KOPT-K1 (cell line): Measurements from ENCODE around the gene SPRR2G.
"Not testable (repeated sequence)": the region's sequence is repeated elsewhere in the genome, so short reads cannot be mapped to it uniquely, and the experiment has no call there.

Experiments
- H3K27ac ChIP-seq: fragments of 200-600 bp; sonication (generic); 2 replicates; pipeline ENCODE4 v1.5.1; 2016; ENCODE audit warnings: antibody characterized with exemption, mild to moderate bottlenecking, low read depth, low read length; ENCODE audit not compliant: poor library complexity, severe bottlenecking
- H3K36me3 ChIP-seq: fragments of 200-600 bp; sonication (generic); 2 replicates; pipeline ENCODE4 v1.5.1; 2017; ENCODE audit warnings: antibody characterized with exemption, mild to moderate bottlenecking, low read length, moderate library complexity; ENCODE audit not compliant: insufficient read depth
- H3K9me3 ChIP-seq: fragments of 200-600 bp; sonication (generic); 2 replicates; pipeline ENCODE4 v1.5.1; 2017; ENCODE audit warnings: antibody characterized with exemption, low read length, mild to moderate bottlenecking; ENCODE audit not compliant: insufficient read depth, poor library complexity, severe bottlenecking

SPRR2G gene

GRCh38 chr1:153150846-153151245 lies at the start of gene SPRR2G:
Gene SPRR2G (minus strand): TSS chr1:153150890. CDS start chr1:153150110, 780 bp downstream.
- no peak within 1 kb of the TSS for H3K27ac ChIP-seq
- no peaks in the 10 kb centered on the region for H3K36me3 ChIP-seq
- H3K9me3 ChIP-seq = no peaks in the 10 kb centered on the region

GRCh38 chr1:153195216-153195615 lies 44.5 kb upstream of the SPRR2G start:
- Histone ChIP-seq H3K27ac (no peak overlapping the region), H3K9me3 (no peaks in the 10 kb centered on the region), H3K36me3 (no peaks in the 10 kb centered on the region)

- no peak overlapping the region for H3K27ac ChIP-seq
- H3K36me3 ChIP-seq = no peaks in the 10 kb centered on the region
- H3K9me3 ChIP-seq = no peaks in the 10 kb centered on the region
Observed at GRCh38 chr1:153194331-153195050, 43.8 kb upstream of the SPRR2G start.

GRCh38 chr1:153192697-153193096 lies 42.0 kb upstream of the SPRR2G start:
- Histone ChIP-seq H3K9me3 (no peaks in the 10 kb centered on the region), H3K27ac (no peak overlapping the region), H3K36me3 (no peaks in the 10 kb centered on the region)

- H3K9me3 ChIP-seq = peaks cover 6% of the 10 kb centered on the region
- no peaks in the 10 kb centered on the region for H3K36me3 ChIP-seq
- H3K27ac ChIP-seq = no peak overlapping the region
Observed at GRCh38 chr1:153190373-153190772, 39.7 kb upstream of the SPRR2G start.

- H3K27ac ChIP-seq, H3K36me3 ChIP-seq, H3K9me3 ChIP-seq: not testable (repeated sequence)
Observed at GRCh38 chr1:153188301-153188700, 37.6 kb upstream of the SPRR2G start.

- Histone ChIP-seq H3K36me3 (no peaks in the 10 kb centered on the region), H3K9me3 (no peaks in the 10 kb centered on the region), H3K27ac (no peak overlapping the region)
Observed at GRCh38 chr1:153180556-153180955, 29.9 kb upstream of the SPRR2G start.

- Histone ChIP-seq H3K9me3 (no peaks in the 10 kb centered on the region), H3K36me3 (no peaks in the 10 kb centered on the region)
Observed at GRCh38 chr1:153178922-153179321, 28.2 kb upstream of the SPRR2G start.

GRCh38 chr1:153174624-153175023 lies 23.9 kb upstream of the SPRR2G start:
- H3K27ac ChIP-seq = no peak overlapping the region
- no peaks in the 10 kb centered on the region for H3K9me3 ChIP-seq
- H3K36me3 ChIP-seq = no peaks in the 10 kb centered on the region

More at GRCh38 chr1:153178922-153179321, 28.2 kb upstream of the SPRR2G start:
- H3K27ac ChIP-seq = no peak overlapping the region

GRCh38 chr1:153168686-153169085 lies 18.0 kb upstream of the SPRR2G start:
- Histone ChIP-seq H3K36me3 (no peaks in the 10 kb centered on the region), H3K9me3 (no peaks in the 10 kb centered on the region), H3K27ac (no peak overlapping the region)

GRCh38 chr1:153155541-153155940 lies 4.9 kb upstream of the SPRR2G start:
- Histone ChIP-seq H3K9me3 (peaks cover 20% of the 10 kb centered on the region), H3K27ac (no peak overlapping the region), H3K36me3 (no peaks in the 10 kb centered on the region)

- H3K36me3 ChIP-seq = no peaks in the 10 kb centered on the region
- no peak overlapping the region for H3K27ac ChIP-seq
- H3K9me3 ChIP-seq = no peaks in the 10 kb centered on the region
Observed at GRCh38 chr1:153152481-153152880, 1.8 kb upstream of the SPRR2G start.

- H3K36me3 ChIP-seq = no peaks in the 10 kb centered on the region
- H3K9me3 ChIP-seq = no peaks in the 10 kb centered on the region
- no peak overlapping the region for H3K27ac ChIP-seq
Observed at GRCh38 chr1:153141377-153141776, 9.3 kb downstream of the SPRR2G start.

- Histone ChIP-seq H3K27ac (no peak overlapping the region), H3K9me3 (no peaks in the 10 kb centered on the region), H3K36me3 (no peaks in the 10 kb centered on the region)
Observed at GRCh38 chr1:153140484-153140883, 10.2 kb downstream of the SPRR2G start.

- H3K36me3 ChIP-seq = no peaks in the 10 kb centered on the region
- no peaks in the 10 kb centered on the region for H3K9me3 ChIP-seq
- no peak overlapping the region for H3K27ac ChIP-seq
Observed at GRCh38 chr1:153133743-153134142, 16.9 kb downstream of the SPRR2G start.

GRCh38 chr1:153133267-153133666 lies 17.4 kb downstream of the SPRR2G start:
- Histone ChIP-seq H3K36me3 (no peaks in the 10 kb centered on the region), H3K27ac (no peak overlapping the region), H3K9me3 (no peaks in the 10 kb centered on the region)
